Measurements from ENCODE around the gene KRTAP5-9. TPM values are rescaled to one million over a fixed set of nuclear protein-coding genes. Genes with fewer than 3 reads are reported as not detected.

Gene KRTAP5-9
- total and polyA plus RNA-seq, 2 of the 8 experiments (the other 6 are each of a cell fraction or from before 2014, with no cell fraction given) = 0.11 TPM; not detected in 1

DNA sequence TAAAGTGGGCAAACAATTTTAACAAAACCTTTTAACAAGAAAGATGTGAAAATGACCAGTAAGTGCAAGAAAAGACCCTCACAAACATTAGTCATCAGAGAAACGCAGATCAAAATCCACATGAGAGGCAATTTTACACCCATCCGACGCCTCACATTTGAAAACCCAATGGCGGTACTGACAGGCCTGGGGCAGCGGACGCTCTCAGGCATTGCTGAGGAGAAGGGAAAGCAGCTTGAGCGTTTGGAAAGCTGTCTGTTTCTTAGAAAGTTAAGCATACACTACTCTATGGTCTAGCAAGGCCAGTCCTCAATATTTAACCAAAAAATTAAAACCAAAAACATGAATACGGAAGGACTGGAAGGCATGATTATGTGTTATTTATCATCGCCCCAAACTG, 12.4 kb upstream of the KRTAP5-9 start (continued):
- TF ChIP-seq HDAC2 (IDR thresholded peaks at IDR 0.05; ENCODE audit: borderline replicate concordance in 1 of 2, low read depth in 2 of 2, low read length in 2 of 2) (no peak), PHF8 (conservative IDR thresholded peaks at IDR 0.05; ENCODE audit: low read depth, low read length) (no peak), JUN (IDR thresholded peaks at IDR 0.05; ENCODE audit: low read depth, low read length) (no peak), MAFK (IDR thresholded peaks at IDR 0.05; ENCODE audit: low read depth, low read length) (no peak), GTF2F1 (IDR thresholded peaks at IDR 0.05; ENCODE audit: borderline replicate concordance, low read depth, low read length) (no peak)

Measured in H1 (cell line).